ENCODE measurements around the gene TANC1.

The TANC1 gene

GRCh38 chr2:158994920-158995676 is 26.7 kb downstream of the TANC1 start:
- no peak for DNase-seq (ENCODE audit: low read depth)

DNA sequence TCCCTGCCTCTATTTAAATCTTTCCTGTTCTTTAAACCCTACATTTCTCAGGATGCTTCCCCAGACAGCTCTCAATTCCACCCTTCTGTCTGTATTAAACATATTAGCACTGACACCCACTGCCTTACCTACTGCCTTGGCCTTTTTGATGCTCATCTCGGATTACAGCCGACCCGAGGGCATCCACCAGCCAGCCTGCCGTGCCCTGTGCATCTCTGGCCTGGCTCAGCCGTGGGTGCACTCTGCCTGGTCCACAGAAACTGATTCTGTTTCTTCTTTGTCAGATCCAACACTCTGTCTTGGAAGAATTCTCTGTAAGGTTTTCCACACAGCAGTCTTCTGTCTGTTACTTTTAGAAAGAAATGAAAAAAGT is 27.2 kb downstream of the TANC1 start:
- DNase-seq (ENCODE audit: low read depth) = no peak

GRCh38 chr2:158996378-158996993 is 28.0 kb downstream of the TANC1 start:
- no peak for DNase-seq (ENCODE audit: low read depth)

- no peak for DNase-seq (ENCODE audit: low read depth)
Measured at GRCh38 chr2:158997037-158997790, 28.8 kb downstream of the TANC1 start.

GRCh38 chr2:158998551-158999248 is 30.3 kb downstream of the TANC1 start:
- peak; percentile 34 for DNase-seq (ENCODE audit: low read depth)

GRCh38 chr2:158999458-158999857 is 31.0 kb downstream of the TANC1 start:
- DNase-seq (ENCODE audit: low read depth) = peak; percentile 71

DNA sequence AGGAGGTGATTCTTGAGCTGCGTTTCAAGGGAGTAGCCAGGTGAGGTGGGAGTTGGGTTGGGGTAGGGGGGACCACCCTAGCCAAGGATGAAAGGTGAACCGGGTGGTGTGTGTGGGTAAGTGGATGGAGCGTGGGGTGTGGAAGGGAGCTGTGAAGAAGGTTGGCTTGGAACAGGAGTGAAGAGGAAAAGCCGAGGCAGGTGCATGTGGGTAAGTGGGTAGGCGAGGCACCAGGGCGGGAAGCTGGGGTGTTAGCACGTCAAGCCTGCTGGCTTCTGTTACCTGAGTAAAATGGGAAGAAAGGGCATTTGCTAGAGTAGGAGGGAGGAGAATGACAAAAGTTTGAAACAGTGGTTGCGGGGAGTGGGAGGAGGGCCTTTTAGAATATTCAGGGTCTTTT is 31.6 kb downstream of the TANC1 start:
- no peak for DNase-seq (ENCODE audit: low read depth)

DNA sequence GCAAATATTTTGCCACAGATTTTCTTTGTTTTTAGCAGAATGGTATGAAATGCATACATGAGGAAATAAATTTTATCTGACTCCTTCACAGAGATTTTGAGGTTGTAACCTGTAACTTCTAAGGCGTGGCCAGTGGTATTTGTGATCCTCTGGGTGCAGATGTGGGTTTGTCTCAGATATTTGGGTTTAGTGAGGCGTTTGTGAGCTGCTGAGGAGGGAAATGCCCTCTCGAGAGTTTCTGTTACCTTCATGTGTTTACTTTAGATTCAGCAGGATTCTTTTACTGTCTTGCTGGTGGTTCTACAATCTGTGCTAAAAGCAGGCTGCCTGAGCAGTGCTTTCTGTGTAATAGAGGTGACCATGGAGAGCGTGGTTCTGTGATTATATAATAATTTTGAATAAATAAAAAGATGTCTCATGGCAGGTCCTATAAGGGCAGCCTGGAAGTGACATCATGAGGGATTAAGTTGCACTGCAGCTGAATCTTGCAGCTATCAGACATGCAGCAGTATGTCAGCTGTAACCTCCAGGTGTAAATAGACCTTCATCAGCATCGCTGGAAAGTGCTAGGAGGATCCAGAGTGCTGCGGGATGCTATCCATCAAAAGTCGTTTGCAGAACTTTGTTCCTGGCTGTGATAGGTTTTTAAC is 34.1 kb downstream of the TANC1 start:
- DNase-seq (ENCODE audit: low read depth) = no peak

DNA sequence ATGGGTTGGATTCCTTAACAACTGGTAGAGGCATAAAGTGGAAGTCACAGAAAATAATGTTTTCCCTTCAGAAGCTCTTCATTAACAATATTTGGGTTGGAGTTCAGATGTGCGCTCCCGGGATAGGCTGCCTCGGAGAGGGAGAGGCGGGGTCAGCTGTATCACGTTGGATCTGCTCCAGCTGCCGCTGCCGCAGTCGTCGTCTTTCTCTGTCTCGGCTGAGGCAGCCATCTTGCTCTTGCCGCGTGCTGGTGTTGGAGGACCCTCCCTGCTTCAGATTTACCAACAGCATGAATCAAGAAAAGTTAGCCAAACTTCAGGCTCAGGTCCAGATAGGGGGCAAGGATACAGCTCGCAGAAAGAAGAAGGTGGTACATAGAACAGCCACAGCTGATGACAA is 35.1 kb downstream of the TANC1 start:
- no peak for DNase-seq (ENCODE audit: low read depth)

DNA sequence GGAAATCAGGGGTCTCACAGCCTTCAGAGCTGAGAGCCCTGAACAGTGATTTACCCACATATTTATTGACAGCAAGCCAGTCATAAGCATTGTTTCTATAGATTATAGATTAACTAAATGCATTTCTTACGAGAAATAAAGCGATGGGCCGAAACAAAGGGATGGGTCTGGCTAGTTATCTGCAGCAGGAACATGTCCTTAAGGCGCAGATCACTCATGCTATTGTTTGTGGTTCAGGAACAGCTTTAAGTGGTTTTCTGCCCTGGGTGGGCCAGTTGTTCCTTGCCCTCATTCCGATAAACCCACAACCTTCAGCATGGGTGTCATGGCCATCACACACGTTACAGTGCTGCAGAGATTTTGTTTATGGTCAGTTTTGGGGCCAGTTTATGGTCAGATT is 36.4 kb downstream of the TANC1 start:
- no peak for DNase-seq (ENCODE audit: low read depth)

DNA sequence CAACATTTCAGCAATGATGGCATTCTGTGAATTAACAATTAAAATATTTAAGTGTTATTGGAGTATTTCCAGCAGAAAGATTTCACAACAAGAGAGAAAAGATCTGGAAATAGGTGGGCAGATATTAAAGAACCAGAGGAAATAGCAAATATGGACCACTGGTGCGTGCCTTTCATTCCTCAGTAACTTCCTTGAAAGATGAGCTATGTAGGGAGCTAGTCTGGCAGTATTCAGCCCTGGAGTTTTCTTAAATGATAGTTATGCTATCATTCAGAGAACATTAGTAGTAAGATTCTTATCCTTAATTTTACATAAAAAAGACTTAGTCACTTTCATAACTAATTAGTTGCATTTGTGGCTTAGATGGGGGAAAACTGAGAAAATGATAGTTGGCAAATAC is 41.5 kb downstream of the TANC1 start:
- DNase-seq (ENCODE audit: low read depth) = peak; percentile 43

DNA sequence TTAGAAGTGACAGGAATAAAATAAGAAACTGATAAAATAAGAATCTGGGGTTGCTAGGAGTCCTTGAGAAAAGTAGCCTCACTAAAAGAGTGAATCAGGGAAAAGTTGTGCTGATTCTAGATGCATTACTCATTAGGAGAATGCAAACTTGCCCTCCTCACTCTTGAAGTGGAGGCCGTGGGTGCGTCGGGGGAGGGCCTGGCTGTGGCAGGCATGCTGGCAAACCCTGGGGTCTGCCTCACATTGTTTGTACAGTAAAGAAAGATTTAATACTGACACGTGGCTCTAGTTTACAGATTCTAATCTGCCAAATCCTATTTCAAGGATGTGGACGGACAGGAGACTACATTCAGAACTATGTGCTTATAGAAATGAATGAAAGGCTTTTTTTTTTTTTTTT is 41.9 kb downstream of the TANC1 start:
- peak; percentile 83 for DNase-seq (ENCODE audit: low read depth)

DNA sequence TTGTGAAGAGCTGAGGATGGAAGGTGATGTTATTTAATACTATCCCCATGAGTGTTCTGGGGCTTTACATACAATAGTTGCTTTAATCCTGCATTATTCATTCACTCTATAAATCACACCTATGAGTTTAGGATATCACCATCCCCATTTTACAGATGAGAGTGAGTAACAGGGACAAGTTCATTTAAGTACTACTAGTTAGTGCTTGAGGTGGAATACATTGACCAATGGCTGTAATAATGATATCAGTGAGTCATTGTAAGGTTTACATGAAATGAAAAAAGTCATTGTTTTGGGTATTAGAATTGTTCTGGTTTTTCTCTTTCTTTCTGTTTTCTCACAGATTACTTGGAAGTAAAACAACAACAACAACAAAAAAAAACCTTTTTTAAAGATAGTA is 42.5 kb downstream of the TANC1 start:
- DNase-seq (ENCODE audit: low read depth) = peak; percentile 56

- no peak for DNase-seq (ENCODE audit: low read depth)
Measured at GRCh38 chr2:159012142-159012541, 43.7 kb downstream of the TANC1 start.

- DNase-seq (ENCODE audit: low read depth) = no peak
Measured at GRCh38 chr2:159013103-159013502, 44.7 kb downstream of the TANC1 start.

GRCh38 chr2:159015174-159015573 is 46.7 kb downstream of the TANC1 start:
- no peak for DNase-seq (ENCODE audit: low read depth)

- no peak for DNase-seq (ENCODE audit: low read depth)
Measured at GRCh38 chr2:159015823-159016222, 47.4 kb downstream of the TANC1 start.

- no peak for DNase-seq (ENCODE audit: low read depth)
Measured at GRCh38 chr2:159017837-159018236, 49.4 kb downstream of the TANC1 start.

DNA sequence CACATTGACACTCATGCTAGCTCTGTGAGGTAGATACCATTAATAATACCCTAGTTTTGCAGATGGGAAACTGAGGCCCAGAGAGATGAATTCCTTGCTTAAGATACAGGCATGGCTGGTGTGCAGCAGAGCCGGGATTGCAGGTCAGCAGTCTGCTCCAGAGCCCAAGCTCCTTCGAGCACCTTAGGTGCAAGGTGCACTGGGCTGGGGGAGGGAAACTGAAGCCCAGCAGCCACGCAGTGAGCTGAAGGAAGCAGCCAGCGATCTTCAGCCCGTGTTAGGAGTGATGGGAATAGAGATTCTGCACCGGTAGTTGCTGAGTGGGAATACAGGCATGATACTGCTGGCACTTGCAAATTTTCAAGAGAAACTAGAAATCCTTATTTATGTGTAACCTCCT is 50.6 kb downstream of the TANC1 start:
- DNase-seq (ENCODE audit: low read depth) = no peak

GRCh38 chr2:159022019-159022418 is 53.6 kb downstream of the TANC1 start:
- DNase-seq (ENCODE audit: low read depth) = no peak

DNA sequence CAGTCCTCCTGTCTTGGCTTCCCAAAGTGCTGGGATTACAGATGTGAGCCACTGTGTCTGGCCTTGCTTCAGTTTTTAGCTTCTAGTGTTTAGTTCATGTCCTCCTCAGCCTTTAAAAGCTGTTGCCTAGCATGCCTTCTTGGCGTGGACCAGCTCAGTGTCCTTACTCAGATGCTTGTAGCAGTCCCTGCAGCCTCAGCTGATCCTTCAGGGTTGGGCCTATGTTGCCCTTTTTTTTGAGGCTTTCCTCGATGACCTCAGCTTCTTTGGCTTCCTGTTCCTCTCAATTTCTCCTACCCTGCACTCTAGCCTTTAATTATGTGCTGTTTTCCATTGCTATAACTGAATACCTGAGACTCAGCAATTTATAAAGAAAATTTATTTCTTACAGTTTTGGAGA is 57.7 kb downstream of the TANC1 start:
- DNase-seq (ENCODE audit: low read depth) = no peak

GRCh38 chr2:159028776-159029175 is 60.3 kb downstream of the TANC1 start:
- DNase-seq (ENCODE audit: low read depth) = no peak
